ENCODE results near the gene AEBP1.

AEBP1 gene

DNA sequence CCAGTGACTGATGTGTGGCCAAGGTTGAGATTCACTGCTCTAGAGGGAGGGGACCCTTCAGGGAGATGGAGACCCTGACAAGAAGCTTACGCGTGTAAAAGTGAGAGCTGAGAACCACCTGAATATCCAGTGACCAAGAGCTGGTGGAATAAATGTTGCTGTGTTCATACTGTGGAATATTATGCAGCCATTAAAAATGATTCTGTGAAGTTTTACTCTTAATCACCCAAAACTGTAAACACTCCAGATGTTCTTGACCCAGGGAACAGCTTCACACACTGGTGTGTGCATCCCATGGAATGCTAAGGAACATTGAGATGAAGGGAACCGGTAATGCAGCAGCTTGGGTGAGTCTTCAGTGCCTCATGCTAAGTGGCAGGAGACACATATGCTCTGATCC lies 17.5 kb upstream of the AEBP1 start:
- DNase-seq = no peak

DNA sequence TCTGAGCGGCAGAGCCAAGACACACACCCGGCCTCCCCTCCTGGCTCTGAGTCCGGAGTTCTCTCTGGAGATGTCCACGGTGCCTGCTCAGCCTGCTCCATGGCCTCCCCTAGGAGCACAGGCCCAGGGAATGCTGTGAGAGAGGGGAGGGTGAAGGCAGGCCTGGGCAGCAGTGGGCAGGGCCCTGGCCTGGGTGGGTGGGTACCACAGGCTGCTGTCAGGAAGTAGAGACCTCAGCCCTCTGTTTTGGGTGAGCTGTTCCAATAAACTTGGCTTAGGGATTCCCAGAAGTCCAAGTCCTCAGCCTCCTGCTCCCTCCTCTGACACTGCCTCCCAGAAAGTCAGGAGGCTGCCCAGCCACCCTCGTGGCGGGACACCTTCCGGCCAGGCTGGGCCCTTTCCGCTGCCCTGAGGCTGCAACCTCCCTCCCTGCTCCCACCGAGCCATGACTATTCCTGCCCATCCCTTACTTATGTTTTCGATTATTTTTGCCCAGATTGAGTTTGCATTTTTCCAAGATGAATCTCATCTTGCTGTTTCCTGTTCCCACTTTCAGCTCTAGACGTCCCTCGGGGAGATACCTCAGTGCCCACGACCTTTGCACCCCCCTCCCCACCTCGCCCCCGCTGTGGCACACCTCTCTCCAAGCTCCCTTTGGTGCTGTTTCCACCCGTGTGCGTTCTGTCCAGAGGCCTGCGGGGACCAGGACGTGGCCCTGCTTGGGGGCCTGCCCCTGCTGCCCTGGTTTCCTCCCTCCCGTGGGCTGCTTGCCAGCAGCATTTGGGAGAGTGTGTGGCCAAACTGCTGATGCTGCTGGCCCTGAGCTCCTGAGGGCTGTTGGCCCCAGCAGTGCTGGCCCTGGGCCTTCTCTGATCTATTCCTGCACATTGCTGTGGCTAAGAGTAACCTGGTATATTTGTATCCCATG lies 16.0 kb upstream of the AEBP1 start:
- DNase-seq = no peak

DNA sequence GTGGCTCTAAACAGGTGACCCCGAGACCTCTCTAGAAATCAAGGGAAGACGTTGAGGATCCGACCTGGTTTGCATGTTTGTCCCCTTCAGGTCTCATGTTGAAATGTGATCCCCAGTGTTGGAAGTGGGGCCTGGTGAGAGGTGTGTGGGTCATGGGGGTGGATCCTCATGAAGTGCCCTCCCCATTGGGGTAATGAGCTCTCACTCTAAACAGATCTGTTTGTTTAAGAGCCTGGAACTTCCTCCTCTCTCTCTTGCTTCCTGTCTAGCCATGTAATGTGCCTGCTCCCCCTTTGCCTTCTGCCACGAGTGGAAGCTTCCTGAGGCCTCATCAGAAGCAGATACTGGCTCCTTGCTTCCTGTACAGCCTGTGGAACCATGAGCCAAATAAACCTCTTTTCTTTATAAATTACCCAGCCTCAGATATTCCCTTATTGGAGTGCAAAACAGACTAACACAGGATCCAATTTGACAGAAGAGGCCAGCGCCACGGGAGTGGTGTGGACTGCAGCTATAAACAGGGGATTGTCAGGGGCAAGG lies 11.0 kb upstream of the AEBP1 start:
- no peak for DNase-seq

DNA sequence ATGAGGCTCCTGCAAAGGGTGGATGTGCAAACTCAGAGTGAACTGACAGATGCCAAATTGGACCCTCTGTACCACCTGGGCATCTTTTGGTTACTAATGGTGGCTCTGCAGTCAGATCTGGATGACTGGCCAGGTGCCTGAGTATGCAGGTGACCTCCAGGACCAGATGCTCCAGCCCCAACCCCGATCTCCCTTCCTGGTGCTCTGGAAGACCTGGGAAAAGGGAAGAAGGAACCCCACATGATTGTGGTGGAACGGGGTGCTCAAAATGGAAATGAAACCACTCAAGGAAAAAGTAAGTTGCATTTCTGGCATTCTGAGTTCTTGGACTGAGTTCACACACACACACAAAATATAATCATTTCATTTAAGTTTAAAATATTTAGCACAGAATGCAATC lies 9.8 kb upstream of the AEBP1 start:
- no peak for DNase-seq

DNA sequence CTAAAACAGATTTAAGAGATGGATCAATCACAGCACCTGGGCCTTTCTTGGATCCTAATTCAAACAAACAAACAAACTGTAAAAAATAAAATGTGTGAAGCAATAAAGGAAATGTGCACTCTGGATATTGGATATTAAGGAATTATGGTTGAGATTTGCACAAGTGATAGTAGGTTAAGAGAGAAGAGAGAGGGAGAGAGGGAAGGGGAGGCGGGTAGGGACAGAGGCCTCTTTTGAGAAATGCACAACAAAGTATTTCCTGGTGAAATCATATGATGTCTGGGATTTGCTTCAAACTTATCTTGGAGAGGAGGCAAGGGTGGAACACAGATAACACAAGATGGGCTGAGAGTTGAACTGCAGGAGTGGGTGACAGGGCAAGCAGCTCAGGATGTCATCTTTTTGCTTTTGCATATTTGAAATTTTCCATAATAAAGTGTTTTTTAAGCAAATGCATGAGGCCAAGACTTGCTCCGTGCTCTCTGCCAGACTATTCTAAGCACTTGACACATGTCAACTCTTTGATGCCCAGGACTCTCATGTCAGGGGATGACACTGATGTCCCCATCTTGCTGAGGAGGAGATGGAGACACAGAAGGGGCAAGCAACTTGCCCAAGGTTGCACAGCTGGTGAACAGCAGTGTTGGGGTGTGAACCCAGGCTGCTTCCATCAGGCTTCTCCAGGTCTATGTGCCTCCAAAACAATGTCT lies 9.1 kb upstream of the AEBP1 start:
- no peak for DNase-seq

DNA sequence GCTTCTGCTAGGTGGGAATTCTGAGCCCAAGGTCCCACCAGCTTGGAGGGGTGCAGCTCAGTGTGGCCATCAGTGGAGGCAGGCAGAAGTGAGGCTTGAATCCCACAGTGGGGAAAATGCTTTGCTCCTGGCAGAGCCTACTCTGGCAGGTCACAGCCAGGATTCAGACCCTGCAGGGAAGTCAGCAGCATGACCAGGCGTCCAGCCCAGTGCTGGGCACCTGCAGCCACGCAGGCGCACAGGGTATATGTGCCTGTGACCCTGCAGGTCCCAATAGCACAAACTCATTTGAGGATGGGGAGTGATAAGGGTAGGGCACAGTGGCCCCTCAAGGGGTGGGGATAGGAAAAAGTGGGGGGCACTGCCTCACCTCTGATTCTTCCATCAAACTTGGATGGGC lies 8.4 kb upstream of the AEBP1 start:
- DNase-seq = no peak

DNA sequence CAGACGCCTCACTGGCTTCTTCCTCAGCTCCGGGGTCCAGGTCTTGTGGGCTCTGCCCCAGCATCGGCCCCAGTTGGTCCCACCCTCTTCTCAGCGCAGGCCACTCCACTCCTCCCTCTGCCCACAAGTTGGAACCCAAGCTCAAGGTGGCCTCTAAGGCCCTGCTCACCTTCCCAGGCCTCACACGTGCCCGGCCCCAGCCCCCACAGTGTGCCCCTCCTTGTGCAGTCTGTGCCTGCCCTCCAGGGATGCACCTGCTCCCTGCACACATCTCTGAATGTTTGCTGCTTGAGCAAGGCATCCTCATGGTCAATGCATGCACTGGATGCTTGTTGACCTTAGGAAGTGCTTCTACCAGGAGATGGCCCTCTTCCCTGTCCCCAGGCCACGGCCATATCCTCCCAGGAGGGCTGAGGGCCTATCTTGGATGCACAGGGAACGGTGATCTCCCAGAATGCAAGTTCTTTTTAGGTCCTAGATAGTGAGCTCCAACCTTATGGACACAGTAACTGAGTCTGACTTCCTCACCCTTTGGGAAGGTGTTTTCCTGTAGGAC lies 7.7 kb upstream of the AEBP1 start:
- no peak for DNase-seq

DNA sequence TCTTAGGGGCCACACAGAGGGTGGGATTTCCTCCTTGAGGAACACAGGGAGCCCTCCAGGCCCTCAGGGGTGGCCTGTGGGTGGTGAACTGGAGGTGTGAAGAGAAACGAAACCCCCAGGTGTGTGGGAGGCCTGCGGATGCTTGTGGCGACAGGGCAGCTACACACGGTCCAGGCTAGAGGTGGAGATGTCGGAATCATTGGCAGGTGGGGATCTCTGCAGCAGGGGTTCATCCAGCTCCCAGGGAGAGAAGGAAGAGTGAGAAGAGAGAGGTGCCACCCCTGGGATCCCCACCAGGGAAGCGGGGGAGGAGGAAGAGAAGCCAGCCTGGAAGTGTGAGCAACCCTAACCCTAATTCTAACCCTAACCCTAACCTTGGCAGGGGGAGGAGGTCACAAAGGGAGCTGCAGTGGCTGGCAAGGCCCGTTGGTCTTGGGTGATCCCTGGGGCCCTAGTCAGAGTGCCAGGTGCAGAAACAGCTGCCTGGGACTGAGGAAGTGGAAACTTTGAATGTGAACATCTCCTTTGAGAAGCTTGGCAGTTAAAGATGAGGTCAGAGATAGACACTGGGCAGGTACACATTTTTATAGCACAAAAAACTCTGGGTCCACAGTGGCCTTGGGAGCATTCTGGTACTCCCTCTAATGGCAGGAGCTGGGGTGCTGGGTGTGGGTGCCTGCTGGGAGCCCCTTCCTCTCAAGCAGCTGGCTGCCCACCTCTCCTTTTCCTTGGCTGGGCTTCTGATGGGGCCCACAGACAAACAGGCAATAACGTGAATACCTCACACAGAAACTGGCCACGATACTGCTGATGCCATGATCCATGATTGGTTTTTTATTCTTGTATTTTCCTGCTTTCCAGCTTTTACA lies 6.8 kb upstream of the AEBP1 start:
- DNase-seq = no peak

DNA sequence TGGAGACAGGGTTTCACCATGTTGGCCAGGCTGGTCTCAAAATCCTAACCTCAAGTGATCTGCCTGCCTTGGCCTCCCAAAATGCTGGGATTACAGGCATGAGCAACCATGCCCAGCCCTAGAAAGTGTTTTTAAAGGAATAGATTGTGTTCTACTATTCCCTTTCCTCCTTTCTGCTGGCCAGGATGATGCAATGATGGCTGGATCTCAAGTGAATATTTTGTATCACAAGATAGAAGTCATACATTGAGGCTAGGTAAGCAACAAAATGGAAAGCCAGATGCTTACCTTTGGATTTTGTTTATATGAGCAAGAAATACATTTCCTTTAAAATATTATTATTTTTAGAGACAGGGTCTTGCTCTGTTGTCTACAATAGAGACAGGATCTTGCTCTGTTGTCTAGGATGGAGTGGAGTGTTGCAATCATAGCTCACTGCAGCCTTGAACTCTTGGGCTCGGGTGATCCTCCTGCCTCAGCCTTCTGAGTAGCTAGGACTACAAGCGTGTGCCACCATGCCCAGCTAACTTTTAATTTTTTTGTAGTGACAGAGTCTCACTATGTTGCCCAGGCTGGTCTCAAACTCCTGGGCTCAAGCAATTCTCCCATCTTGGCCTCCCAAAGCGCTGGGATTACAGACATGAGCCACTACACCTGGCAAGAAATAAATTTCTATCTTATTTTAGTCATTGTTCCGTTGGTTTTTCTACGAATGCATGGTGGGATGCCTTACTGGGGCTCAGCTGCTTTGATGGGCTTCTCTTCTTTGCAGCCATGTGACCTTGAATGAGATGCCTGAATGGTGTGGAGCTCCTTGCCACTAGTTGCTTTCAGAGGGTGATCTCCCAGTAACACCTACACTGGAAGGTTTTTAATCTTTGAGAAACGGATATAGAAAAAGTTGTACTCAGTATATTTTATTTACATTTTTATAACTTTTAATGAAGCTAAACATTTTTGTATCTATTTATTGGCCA lies 5.8 kb upstream of the AEBP1 start:
- no peak for DNase-seq

DNA sequence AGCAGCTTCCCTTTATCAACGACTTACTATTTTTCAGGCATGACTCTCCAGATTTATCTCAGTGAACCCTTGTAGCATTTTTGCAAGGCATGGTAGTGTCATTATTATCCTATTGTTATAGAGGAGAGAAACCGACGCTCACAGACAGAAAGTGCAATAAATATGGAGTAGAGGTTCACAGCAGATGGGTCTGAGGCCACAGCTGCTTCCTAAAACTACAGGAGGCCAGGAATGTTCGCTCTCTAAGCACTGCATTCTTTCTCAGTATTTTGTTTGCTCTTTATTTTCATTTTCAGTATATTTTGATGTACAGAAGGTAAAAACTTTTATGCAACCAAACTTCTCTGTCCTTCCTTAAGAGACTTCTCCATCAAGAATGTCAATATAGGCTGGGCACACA lies 4.5 kb upstream of the AEBP1 start:
- DNase-seq = no peak

DNA sequence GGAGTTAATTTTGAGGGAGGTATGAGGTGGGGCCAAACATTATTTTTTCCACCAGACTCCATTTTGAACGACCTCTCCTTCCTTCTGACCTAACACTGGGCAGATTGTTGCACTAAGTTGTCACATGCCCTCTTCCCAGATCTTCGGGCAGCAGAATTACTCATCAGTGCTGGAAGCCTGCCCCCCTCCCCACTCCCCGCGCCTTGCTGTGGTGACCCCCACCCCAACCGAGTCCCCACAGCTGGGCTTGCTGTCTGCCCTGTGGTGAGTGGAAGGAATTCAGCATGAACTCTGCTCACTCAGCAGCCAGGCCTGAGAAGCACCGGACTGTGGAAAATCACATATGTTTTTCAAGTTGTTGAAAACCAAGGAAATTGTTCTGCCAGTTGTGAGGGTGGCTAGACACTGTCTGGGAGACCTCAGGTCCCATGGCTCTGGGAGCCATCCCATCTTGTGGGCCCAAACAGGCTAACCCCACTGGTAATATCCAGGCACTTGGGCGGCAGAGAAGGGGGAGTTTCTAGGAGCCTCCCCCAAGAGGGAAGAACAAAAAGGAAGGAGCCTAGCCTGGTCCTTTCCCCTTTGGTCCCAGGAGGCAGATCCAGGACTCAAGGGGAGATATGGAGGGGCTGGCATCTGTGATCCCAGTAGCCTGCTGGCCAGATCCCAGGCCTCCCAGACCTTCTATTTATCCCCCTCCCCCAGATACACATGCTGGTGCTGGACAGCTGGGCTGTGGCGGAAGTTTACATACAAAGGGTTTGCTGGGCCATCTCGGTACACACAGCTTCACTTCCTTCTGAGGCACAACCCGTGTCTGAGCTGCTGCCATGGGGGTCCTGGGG lies 3.5 kb upstream of the AEBP1 start:
- peak; percentile 75 for DNase-seq

DNA sequence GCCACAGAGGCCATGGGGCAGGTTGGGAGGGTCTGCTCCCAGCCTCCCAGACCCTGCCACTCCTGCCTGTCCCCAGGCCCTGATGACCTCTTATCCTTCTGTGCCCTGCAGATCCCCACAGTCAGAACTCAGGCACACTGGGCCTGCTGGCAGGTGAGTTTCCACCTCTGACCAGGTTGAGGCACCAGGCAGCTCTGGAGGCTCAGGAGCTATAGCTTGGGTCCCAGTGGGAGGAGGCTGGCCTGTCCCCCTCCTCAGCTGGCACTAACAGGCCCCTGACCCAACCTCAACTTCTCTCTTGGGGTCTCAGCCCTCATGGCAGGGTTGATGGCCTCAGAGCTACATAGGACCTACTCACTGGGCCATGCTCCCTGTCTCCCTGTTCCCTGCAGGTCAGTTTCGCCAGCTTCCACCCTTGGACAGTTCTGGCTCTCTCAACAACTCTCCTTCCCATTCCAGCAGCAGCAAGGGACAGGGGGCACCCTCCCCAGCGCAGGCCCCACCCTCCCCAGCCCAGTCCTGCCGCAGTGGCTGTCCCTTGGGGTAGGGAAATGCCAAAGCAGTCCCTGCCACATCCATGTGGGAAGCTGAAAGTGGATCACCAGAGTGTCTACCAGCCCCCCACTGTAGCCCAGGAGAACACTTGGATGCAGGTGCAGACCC lies 2.7 kb upstream of the AEBP1 start:
- no peak for DNase-seq

DNA sequence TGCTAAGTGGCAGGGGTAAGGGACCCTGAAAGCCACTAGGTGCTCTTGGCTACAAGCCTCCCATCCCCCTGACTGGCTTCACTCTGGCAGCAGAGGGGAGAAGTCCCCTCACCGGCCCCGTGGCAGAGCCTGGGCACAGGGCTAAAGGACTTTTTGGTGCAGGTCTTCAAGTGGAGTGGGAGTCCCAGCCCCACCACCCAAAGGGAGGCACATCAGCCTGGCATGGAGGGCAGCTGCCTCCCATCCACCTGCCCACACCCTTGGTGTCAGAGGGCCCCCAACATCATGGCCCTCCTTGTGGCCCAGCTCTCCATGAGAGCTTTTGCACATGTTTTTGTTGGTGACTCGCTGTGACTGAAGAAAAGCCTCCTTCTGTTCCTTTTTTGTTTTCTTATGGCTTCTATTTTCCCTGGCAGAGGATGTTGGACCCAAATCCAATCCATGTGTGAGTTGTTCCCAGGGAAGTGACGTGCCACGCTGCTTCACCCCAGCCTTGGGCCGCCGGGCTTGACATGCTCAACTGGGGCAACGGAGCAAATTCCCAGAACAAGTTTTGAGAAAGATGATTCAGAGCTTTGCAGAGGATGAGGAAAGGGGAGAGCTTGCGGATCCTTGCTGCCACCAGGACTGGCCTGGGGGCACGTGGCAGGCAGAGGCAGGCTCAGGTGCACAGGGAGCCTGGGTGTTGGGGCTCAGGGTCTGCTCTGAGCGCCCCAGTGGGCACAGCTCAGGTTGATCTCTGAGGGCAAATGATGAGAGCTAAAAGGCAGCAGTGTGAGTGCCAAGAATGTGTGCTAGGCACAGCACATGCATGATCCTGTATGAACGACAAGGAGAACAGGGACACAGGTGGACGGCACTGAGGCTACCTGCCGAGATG lies 1.9 kb upstream of the AEBP1 start:
- DNase-seq = no peak

DNA sequence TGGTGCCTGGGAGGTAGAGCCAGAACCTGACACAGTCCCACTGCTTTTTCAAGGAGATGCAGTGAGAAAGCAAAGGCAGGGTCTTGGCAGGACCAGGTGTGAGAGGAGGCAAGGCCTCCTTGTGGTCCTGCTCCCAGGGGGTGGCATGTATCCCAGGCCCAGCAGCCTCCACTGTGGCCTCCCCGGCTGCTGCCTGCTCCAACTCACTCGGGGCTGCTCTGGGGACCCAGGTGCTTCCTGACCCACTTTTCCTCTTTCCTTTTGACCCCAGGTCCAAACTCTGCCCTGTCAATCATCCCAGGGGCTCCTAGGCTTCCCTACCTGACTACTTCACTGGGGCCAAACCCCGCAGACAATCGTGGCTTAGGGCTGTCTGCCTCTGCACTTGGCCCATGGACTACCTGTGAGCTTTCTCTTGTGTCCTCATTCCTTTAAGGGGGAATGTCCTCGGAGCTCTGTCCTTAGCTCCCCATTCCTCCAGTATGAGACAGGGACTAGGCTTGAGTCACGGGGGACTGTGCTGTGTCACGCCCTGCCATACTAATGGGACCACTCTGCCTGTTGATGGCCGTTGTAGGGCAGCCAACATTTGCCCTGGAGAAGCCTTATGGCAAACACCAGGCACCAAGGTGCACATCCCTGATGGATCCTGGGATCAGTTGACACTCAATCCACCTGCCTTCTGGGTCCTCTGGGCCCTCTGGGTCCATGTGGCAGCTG lies 1.1 kb upstream of the AEBP1 start:
- no peak for DNase-seq

DNA sequence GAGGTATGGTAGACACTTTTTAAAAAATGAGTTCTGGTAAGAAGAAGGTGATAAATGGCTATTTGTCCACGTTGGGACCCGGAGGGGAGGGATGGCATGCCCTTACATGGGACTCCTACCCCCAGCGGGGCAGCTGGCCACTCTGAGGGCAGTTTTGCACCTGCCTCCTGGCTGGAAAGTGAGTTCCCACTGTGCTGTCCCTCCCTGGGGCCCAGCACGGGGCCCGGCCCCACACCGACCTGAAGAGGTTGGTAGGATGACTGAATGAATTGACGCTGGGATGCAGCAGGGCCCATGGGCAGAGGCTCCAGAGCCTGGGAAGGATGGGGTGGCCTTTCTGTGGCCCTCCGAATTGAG lies 601 bp upstream of the AEBP1 start:
- DNase-seq = no peak

DNA sequence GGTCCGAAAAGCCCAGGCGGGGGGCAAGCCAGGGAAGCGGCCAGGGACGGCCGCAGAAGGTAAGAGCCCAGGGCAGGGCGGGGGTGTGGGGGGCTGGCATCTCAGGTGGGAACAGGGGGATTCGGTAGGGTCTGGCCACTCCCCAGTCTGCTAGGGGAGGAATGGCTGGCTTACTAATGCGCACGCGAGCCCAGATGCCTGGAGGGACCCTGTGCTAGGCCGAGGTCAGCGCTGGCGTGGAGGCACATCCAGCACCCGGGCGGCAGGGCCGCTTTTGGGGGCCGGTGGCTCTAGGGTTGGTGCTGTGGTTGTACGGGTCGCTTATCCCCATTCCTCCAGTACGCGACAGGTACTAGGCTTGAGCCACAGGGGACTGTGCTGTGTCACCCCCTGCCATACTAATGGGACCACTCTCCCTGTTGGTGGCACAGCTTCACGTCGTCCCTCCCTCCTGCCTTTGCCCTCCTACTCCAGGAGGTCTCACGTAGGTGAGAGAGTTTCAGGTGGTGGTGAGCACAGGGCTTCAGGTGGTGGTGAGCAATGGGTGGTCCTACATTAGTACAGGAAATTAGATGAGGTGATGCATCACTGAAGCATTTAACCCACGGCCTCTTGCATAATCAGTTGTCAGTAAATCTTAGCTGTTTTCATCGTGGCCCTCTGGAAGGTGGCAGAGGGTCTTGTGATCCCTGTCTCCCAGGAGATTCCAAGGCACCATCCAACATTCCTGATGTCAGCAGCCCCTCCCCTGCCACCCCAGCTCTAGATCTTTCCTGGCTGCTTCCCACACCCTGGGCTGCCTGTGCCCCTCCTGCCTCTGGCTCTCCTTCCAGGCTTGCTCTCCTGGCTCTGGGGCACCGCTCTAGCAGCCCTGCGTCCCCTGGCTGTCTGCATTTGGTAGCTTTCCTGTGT lies 971 bp downstream of the AEBP1 start:
- DNase-seq = no peak

DNA sequence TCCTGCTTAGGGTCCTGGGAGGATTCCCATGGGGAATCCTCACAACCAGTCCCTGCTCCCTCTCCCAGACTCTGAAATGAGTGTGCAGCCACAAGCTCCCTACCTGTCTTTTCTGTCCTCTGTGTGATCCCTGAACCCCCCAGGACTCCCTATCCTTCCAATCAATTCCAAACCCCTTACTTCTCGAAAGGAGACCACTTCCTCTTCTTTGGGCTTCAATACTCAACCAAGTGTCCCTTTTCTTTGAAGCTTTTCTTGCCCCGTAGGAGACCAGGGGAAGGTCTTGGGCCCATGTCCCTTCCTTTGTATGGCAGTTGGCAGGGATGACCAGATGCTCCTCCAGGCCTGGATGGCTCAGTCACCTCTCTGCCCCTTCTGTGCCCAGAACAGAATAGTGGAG lies 1.7 kb downstream of the AEBP1 start:
- DNase-seq = no peak

Measured in right forelimb (tissue), 1 donor.